Activated CD4-positive, alpha-beta T cell treated with anti-CD3 and anti-CD28 coated beads for 1 hour (primary cell): ENCODE results near the gene NUP214.
"Not testable (repeated sequence)": the region's sequence is repeated elsewhere in the genome, so short reads cannot be mapped to it uniquely, and the experiment has no call there.

ENCODE experiments used
- DNase-seq: peaks from one replicate; pipeline ENCODE4 v3.0.0-alpha.2; 2020

NUP214 gene

GRCh38 chr9:131117762-131118145 is 7.6 kb upstream of the NUP214 start:
- DNase-seq, result no peak

DNA sequence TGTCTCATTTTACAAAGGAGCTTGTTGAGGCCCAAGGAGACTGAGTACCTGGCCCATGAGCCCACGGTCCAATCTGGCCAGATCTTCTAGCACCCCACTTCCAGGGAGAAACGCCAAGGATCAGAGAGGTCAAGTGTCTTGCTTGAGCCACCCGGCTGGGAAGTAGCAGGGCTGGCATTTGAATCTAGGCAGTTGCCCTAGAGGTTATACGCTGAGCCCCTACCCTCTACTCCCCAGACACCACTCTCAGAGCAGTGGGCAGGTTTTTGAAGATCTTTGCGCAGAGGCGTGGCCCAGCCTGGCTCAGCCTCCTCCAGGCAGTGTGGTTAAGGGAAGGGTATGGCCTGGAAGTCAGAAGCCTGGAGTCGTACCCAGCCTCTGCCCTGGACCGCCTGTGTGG is 5.8 kb upstream of the NUP214 start:
- no peak for DNase-seq

- no peak for DNase-seq
These were observed 4.7 kb upstream of the NUP214 start for GRCh38 chr9:131120620-131121228.

GRCh38 chr9:131121346-131121745 is 4.0 kb upstream of the NUP214 start:
- DNase-seq, result no peak

- no peak for DNase-seq
These were observed 3.2 kb upstream of the NUP214 start for GRCh38 chr9:131122158-131122557.

- no peak for DNase-seq
These were observed 423 bp upstream of the NUP214 start for GRCh38 chr9:131125038-131125287.

GRCh38 chr9:131126059-131126426 is 657 bp downstream of the NUP214 start:
- no peak for DNase-seq

- DNase-seq, result no peak
These were observed 3.8 kb downstream of the NUP214 start for GRCh38 chr9:131129183-131129582.

- DNase-seq, result no peak
These were observed 13.3 kb downstream of the NUP214 start for GRCh38 chr9:131138676-131139075.

DNA sequence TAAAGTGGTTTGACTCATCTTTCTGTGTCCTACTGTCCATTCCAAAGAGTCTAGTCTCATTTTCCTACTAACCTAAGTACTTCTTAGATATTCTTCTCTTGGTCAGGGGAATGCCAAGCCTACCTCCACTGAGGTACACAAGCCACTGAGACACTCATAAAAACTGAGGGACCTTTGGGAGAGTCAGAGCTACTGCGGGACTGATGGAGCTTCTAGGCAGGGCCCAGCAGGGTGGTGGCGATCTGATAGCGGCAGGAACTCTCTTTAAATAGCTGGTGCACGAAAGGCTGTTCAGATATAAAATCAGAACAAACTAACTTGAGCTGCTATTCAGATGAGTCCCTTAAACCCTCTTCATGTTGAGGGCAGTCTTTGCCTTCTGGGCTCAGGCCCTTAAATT is 14.7 kb downstream of the NUP214 start:
- DNase-seq, result no peak

GRCh38 chr9:131140550-131140949 is 15.2 kb downstream of the NUP214 start:
- DNase-seq, result no peak

DNA sequence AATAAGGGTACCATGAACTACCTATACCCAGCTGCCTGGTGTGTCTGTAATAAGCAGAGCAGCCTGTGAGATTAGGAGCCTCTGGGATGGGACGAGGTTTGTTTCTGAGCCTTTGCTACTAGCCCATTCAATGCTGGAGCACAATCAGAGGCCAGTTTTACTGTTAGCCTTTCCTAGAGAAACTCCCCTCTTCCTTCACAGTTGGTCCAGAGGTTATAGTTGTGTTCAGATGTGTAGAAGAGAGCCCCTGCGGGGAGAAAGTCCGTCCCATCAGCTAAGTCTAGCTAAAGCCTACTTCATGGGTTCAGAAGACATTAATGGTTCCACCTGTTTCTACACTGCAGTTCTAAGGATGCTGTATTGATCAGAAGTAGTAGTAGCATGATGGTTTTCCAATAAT is 16.8 kb downstream of the NUP214 start:
- DNase-seq, result no peak

- no peak for DNase-seq
These were observed 18.8 kb downstream of the NUP214 start for GRCh38 chr9:131144201-131144600.

DNA sequence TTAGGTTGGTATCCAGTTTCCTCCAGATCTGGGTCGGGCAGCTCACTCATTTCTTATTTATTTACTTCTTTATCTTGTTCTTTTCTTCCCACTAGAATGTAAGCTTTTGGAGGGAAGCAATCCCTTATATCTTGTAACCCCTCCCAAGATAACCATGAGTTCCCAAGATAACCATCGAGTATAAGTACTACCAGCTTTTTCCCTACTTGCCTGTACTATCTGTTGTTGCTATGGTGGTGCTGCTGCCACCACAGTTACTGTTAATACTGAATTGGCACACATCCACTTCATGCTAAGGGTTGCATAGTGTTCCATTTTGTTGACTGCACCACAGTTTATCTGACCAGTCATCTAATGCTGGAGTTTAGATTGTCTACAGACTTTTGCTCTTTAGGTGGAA is 19.9 kb downstream of the NUP214 start:
- no peak for DNase-seq

- DNase-seq, result no peak
These were observed 20.8 kb downstream of the NUP214 start for GRCh38 chr9:131146186-131146585.

DNA sequence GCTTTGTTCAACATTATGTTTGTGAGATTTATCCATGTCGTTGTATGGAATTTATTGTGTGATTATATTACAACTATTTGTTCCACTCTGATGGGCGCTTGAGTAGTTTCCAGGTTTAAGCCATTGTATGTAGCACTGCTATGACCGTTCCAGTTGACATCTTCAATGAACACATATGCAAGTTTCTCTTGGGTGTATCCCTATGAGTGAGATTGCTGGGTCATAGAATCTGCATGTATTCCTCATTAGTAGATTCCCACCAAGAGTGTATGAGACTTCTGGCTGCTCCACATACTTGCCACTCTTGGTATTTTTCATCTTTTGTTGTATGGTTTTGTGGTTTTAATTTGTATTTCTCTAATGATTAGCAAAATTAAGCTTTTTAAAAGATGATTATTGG is 22.9 kb downstream of the NUP214 start:
- no peak for DNase-seq

- DNase-seq, result no peak
These were observed 23.7 kb downstream of the NUP214 start for GRCh38 chr9:131148966-131149687.

DNA sequence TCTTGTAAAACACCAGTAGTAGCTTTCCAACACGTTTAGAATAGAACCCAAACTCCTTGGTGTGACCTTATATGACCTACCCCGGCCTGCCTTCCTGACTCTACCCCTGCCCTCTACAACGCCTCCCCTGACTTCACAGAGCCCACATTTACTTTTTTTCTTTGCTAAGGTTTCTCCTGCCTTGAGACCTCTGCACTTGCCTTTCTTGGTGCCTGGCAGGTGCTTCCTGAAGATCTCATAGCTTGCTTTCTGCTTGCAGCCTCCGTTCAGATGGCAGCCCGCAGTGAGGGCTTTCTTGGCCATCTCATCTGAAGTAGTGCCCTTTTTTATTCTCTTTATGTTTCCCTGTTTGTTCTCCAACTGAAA is 24.3 kb downstream of the NUP214 start:
- DNase-seq, result no peak

DNA sequence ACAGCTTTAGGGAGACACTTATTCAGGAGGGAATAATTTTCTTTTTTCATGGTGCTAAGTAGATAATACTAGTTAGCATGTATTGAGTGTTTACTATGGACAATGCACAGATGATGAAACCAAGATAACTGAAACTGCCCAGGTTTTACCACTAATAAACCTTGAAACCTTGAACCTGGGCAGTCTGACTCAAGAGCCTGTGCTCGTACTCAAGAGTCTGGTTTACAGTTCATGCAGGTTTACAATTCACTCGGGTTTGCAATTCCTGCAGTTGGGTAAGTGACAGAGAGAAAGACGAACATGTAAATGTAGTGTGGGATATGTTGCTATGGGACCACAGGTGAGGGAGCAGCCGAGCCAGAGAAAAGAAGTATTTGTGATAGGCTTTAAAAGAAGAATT is 28.2 kb downstream of the NUP214 start:
- no peak for DNase-seq

- DNase-seq, result not testable (repeated sequence)
These were observed 33.3 kb downstream of the NUP214 start for GRCh38 chr9:131158673-131159072.

DNA sequence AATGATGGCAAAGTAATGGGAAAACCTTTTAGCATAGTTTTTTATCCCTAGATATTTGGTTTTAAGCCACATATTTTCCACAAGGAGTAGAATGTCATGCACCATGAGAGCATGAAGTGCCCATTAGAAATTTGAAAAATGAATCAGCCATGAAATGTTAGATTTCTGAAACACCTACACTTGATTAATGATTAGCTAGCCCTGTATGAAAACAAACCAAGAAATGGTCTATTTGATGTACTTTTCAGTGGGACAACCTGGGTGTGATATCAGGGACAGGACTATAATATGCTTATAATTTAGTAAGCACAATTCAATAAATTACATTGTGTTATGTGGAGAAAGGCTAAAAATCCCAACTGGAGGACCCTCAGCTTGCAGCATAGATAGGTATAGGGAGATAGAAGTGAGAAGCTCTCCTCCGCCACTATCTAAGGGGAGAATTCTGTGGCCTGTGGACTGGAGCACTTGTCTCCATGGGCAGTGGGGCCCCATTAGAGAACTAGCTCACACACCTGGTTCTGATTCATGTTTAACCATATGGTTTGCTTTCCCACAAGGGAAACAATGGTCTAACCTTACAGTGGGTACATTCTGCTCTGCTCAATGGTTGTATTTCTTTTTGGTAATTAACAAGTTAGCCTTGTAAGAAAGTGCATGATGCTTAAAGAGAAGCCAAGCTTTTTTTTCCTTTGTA is 35.2 kb downstream of the NUP214 start:
- no peak for DNase-seq

GRCh38 chr9:131161585-131161984 is 36.2 kb downstream of the NUP214 start:
- no peak for DNase-seq

- DNase-seq, result no peak
These were observed 37.5 kb downstream of the NUP214 start for GRCh38 chr9:131162886-131163285.

DNA sequence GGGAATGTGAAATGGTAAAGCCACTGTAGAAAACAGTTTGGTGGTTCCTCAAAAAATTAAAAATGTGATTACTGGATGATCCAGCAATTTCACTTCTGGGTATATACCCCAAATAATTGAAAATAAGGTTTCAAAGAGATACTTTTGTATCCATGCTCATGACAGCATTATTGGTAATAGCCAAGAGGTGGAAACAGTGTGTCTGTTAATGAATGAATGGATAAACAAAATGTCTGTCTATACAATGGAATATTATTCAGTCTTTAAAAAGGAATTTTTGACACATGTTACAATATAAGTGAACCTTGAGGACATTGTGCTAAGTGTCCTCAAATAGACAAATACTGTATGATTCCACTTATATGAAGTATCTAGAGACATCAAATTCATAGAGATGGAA is 40.1 kb downstream of the NUP214 start:
- no peak for DNase-seq

- no peak for DNase-seq
These were observed 41.8 kb downstream of the NUP214 start for GRCh38 chr9:131167146-131167692.
